Transverse colon (tissue), 4 donors: ENCODE results near the gene GPR156. TPM values are rescaled to one million over a fixed set of nuclear protein-coding genes. Genes with fewer than 3 reads are reported as not detected.

Experiments
- DNase-seq: peaks from one replicate; pipeline ENCODE4 v3.0.0-alpha.2; 2019
- H3K27ac ChIP-seq, 4 donors: fragments of 200-600 bp; sonication (generic); 2 replicates each; pipeline ENCODE4 v1.5.1; 2016 to 2018; ENCODE audit warnings: inconsistent platforms in 4 of 4
- H3K27me3 ChIP-seq: fragments of 200-600 bp; sonication (generic); 2 replicates; pipeline ENCODE4 v1.5.1; 2017; ENCODE audit warnings: inconsistent platforms
- H3K36me3 ChIP-seq, 4 donors: fragments of 200-600 bp; sonication (generic); 2 replicates each; pipeline ENCODE4 v1.5.1; 2017 to 2019; ENCODE audit warnings: inconsistent platforms in 4 of 4
- H3K4me1 ChIP-seq, 4 donors: fragments of 200-600 bp; sonication (generic); 2 replicates each; pipeline ENCODE4 v1.5.1; 2017 to 2020; ENCODE audit warnings: inconsistent platforms in 4 of 4
- H3K4me3 ChIP-seq, 4 donors: fragments of 200-600 bp; sonication (generic); 1 replicate in 1 of 4; 2 replicates in 3 of 4; pipeline versions ENCODE4 v1.5.1 to v1.6.1; 2017 to 2019; ENCODE audit warnings: inconsistent platforms in 4 of 4
- H3K9me3 ChIP-seq, 2 donors: fragments of 200-600 bp; sonication (generic); 2 replicates each; pipeline ENCODE4 v1.5.1; 2017 to 2019; ENCODE audit warnings: inconsistent platforms in 2 of 2
- EP300 ChIP-seq: sonication (generic); formaldehyde crosslinking; IDR thresholded peaks from one replicate; pipeline ENCODE4 v1.6.1; 2017; ENCODE audit warnings: antibody characterized with exemption, low read depth
- POLR2A ChIP-seq: fragments of 450-650 bp; IDR thresholded peaks from one replicate; pipeline ENCODE4 v1.6.1; 2016; ENCODE audit warnings: antibody characterized with exemption, mild to moderate bottlenecking, moderate library complexity
- POLR2AphosphoS5 ChIP-seq, 3 donors: sonication (generic); formaldehyde crosslinking; IDR thresholded peaks; one replicate each; pipeline ENCODE4 v1.6.1; 2016; ENCODE audit warnings: antibody characterized with exemption in 3 of 3
- WGBS, 2 donors: methylation state at CpG; one replicate each; pipeline ENCODE4 v1.1.5; 2018; ENCODE audit warnings: low coverage in 1 of 2; 5-methylcytosine and 5-hydroxymethylcytosine counted together
- in situ Hi-C, 4 donors: fragments of 200-750 bp; cut with MboI; loops; one replicate each; pipeline versions ENCODE4 v1.15.0 to v1.15.1; 2017; ENCODE audit warnings: low sequenced_read_pairs in 3 of 4, low pct_ligation_motif_present in 1 of 4, low pct_unique_long_range_greater_than_20kb in 1 of 4
- intact Hi-C: fragments of 100-400 bp; cut with DNase I; formaldehyde crosslinking; loops from one replicate; pipeline ENCODE4 v1.15.1; 2023; ENCODE audit warnings: low total_unique reads
- total RNA-seq, 4 donors: library from RNA; depleted of rRNA; stranded (reverse); fragments of >200 nt; gene quantifications; one replicate each; pipeline ENCODE4 v1.1.0, GENCODE V29; 2016
- TF ChIP-seq, protein P1 (sequence below), 5 experiments: fragments of 200-600 bp in 3 of 5; fragments of 450-650 bp in 2 of 5; sonication (generic) in 3 of 5; IDR thresholded peaks; 1 replicate in 2 of 5; 2 replicates in 3 of 5; pipeline ENCODE4 v1.5.1; 2016 to 2017; ENCODE audit warnings: antibody characterized with exemption in 5 of 5, inconsistent platforms in 3 of 5, mild to moderate bottlenecking in 2 of 5, moderate library complexity in 1 of 5

Gene GPR156
- total RNA-seq, 4 donors from 2014 or later: 0.27 to 0.48 TPM; not detected in 2

DNA sequence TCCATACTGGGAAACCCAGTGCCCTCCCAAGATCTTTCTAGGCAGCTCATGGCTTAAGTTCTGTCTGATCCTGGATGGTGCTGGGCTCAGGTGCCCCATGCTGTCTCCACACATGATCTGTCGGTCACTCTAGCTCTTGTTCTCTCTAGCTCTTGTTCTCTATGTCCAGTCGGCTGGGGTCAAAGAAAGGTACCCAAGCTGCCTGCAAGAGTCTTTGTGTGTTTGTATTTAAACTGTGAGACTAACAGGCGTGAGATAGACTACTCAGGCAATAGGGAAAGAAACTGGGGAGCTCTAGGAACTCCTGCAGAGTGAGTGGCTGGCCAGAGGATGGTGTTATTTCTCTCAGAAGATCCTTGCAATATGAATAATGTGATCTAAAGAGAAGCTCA is 40.2 kb downstream of the GPR156 start:
- Histone ChIP-seq H3K27ac (no peak overlapping the region), H3K27me3 (no peaks in the 10 kb centered on the region), H3K9me3 (no peaks in the 10 kb centered on the region), H3K36me3 (no peaks in the 10 kb centered on the region), H3K4me3 (no peak overlapping the region), H3K4me1 (peaks cover 0 to 4% (median 0%) of the 10 kb centered on the region in 4 donors)
- TF ChIP-seq EP300 (no peak), POLR2AphosphoS5 (IDR thresholded peaks at IDR 0.05) (no peak), POLR2A (no peak)
- TF ChIP-seq, protein P1, sequence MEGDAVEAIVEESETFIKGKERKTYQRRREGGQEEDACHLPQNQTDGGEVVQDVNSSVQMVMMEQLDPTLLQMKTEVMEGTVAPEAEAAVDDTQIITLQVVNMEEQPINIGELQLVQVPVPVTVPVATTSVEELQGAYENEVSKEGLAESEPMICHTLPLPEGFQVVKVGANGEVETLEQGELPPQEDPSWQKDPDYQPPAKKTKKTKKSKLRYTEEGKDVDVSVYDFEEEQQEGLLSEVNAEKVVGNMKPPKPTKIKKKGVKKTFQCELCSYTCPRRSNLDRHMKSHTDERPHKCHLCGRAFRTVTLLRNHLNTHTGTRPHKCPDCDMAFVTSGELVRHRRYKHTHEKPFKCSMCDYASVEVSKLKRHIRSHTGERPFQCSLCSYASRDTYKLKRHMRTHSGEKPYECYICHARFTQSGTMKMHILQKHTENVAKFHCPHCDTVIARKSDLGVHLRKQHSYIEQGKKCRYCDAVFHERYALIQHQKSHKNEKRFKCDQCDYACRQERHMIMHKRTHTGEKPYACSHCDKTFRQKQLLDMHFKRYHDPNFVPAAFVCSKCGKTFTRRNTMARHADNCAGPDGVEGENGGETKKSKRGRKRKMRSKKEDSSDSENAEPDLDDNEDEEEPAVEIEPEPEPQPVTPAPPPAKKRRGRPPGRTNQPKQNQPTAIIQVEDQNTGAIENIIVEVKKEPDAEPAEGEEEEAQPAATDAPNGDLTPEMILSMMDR (IDR thresholded peaks at IDR 0.05): no peak
- no peak for DNase-seq
- in situ Hi-C loops (loop anchor here (5.0 to 25.0 kb wide), 8 partner anchors 160 to 567 kb away; no protein-coding TSS in a partner anchor), intact Hi-C loops (loop anchor here (5.0 to 10.0 kb wide), 4 partner anchors 100 to 550 kb away; partner anchors contain the start of gene LRRC58)
- WGBS, 2 donors: 66 to 72% methylated on average over 3 of the region's 3 CpGs

- no peaks in the 10 kb centered on the region for H3K27me3 ChIP-seq
- H3K9me3 ChIP-seq: no peaks in the 10 kb centered on the region
- no peak for TF ChIP-seq POLR2A
- no peak for TF ChIP-seq POLR2AphosphoS5 (IDR thresholded peaks at IDR 0.05)
- no peak for TF ChIP-seq EP300
- TF ChIP-seq, protein P1 (IDR thresholded peaks at IDR 0.05): no peak
- intact Hi-C loops (loop anchor here (5.0 to 10.0 kb wide), 4 partner anchors 105 to 555 kb away; partner anchors contain the start of gene LRRC58), in situ Hi-C loops (loop anchor here (5.0 to 25.0 kb wide), 8 partner anchors 165 to 573 kb away; no protein-coding TSS in a partner anchor)
- H3K36me3 ChIP-seq: no peaks in the 10 kb centered on the region
- WGBS, 2 donors: 85 to 88% methylated on average over 2 of the region's 2 CpGs
- no peak overlapping the region for H3K4me3 ChIP-seq
- peaks cover 0 to 3% (median 0%) of the 10 kb centered on the region in 4 donors for H3K4me1 ChIP-seq
- H3K27ac ChIP-seq: no peak overlapping the region
- no peak for DNase-seq
Observed at GRCh38 chr3:120239644-120240043, 45.4 kb downstream of the GPR156 start.

- intact Hi-C loops (no loop called here), in situ Hi-C loops (loop anchor here in 2 of 4 donors (25.0 kb wide), 3 partner anchors 334 to 584 kb away; no protein-coding TSS in a partner anchor)
- Histone ChIP-seq H3K9me3 (peaks cover 0 to under 1% of the 10 kb centered on the region in 2 donors), H3K27me3 (no peaks in the 10 kb centered on the region), H3K27ac (no peak overlapping the region), H3K4me3 (no peak overlapping the region), H3K4me1 (no peaks in the 10 kb centered on the region), H3K36me3 (no peaks in the 10 kb centered on the region)
- WGBS, 2 donors: 74 to 88% methylated on average over 2 of the region's 2 CpGs
- TF ChIP-seq POLR2AphosphoS5 (IDR thresholded peaks at IDR 0.05) (no peak), POLR2A (no peak), EP300 (no peak)
- TF ChIP-seq, protein P1 (IDR thresholded peaks at IDR 0.05): no peak
- no peak for DNase-seq
Observed at GRCh38 chr3:120227710-120228347, 57.2 kb downstream of the GPR156 start.

DNA sequence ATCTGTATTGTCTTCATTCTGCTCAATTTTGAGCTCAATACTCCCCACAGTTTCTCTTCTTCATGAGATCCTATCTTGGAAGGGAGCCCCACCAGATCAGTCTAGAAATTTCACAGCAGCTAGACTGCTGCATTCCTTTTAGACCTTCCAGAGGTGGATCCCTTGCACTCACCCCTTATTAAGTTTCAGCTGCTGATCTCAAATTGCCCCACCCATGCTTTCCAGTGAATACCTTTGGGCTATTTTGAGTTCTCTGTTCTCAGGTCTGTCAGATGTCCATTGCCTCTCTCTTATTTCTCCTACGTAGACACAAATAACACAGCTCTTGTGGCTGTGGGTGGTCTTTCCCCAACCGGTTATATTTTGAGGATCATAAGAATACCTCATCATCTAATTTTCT is 60.8 kb downstream of the GPR156 start:
- WGBS, 2 donors: 88 to 94% methylated on average over 2 of the region's 2 CpGs
- H3K9me3 ChIP-seq: no peaks in the 10 kb centered on the region
- no peak for DNase-seq
- TF ChIP-seq, protein P1 (IDR thresholded peaks at IDR 0.05): no peak
- TF ChIP-seq EP300 (no peak), POLR2AphosphoS5 (IDR thresholded peaks at IDR 0.05) (no peak), POLR2A (no peak)
- in situ Hi-C loops: no loop called here
- H3K4me3 ChIP-seq: no peak overlapping the region
- H3K27me3 ChIP-seq: no peaks in the 10 kb centered on the region
- no peak overlapping the region for H3K27ac ChIP-seq
- intact Hi-C loops: no loop called here
- no peaks in the 10 kb centered on the region for H3K36me3 ChIP-seq
- H3K4me1 ChIP-seq: no peaks in the 10 kb centered on the region
